GM12878 (cell line): ENCODE results near the gene MGST3. TPM values are rescaled to one million over a fixed set of nuclear protein-coding genes. Genes with fewer than 3 reads are reported as not detected.
"Not testable (repeated sequence)": the region's sequence is repeated elsewhere in the genome, so short reads cannot be mapped to it uniquely, and the experiment has no call there.

Experiments
- ATAC-seq: fragments of 200-7000 bp; cut with Tn5 transposase; 3 replicates; pipeline ENCODE4 v1.9.1; 2020; ENCODE audit warnings: mild to moderate bottlenecking, moderate library complexity
- BruUV-seq: library from RNA; stranded (reverse); fragments of 400-500 nt; replicated peaks from 2 replicates; lab custom pipeline; 2021; lab: Mats Ljungman, UMichigan
- CTCF ChIA-PET: fragments of 300-600 bp; sonication (Branson Sonifier 250); formaldehyde crosslinking; extraction: SDS; loops from one replicate; lab custom pipeline; 2021; ENCODE audit warnings: inconsistent platforms; lab: Yijun Ruan, JAX
- POLR2A ChIA-PET: fragments of 350-600 bp; formaldehyde crosslinking; extraction: SDS; loops from one replicate; lab custom pipeline; 2021; ENCODE audit warnings: inconsistent platforms; lab: Charles Lee
- RAD21 ChIA-PET: fragments of 300-600 bp; sonication (Branson Sonifier 250); formaldehyde crosslinking; loops from one replicate; lab custom pipeline; 2023; ENCODE audit warnings: antibody characterized with exemption; ENCODE audit not compliant: unreplicated experiment; lab: Charles Lee
- SMC1A ChIA-PET: fragments of 300-600 bp; sonication (Branson Sonifier 250); formaldehyde crosslinking; loops from one replicate; lab custom pipeline; 2023; ENCODE audit not compliant: unreplicated experiment, uncharacterized antibody; lab: Charles Lee
- DNase-seq: peaks from one replicate; pipeline ENCODE4 v3.0.0-alpha.2; 2011; ENCODE audit warnings: low read depth, low spot score
- FAIRE-seq: peaks from 3 replicates; lab custom pipeline; 2011; peaks lifted over from hg19 to GRCh38; lab: Jason Lieb, UNC
- H2AFZ ChIP-seq: 2 replicates; pipeline ENCODE4 v1.6.0; 2011; ENCODE audit warnings: low read depth, low read length, control low read depth; ENCODE audit not compliant: control insufficient read depth
- H3K27ac ChIP-seq: 2 replicates; pipeline ENCODE4 v1.5.1; 2011; ENCODE audit warnings: control low read depth; ENCODE audit not compliant: control insufficient read depth, insufficient read depth
- H3K27me3 ChIP-seq, 2 experiments: replicated peaks in 1 of 2; 2 replicates each; pipeline versions ENCODE4 v1.6.0 to v1.6.1; 2011; ENCODE audit warnings: low read length in 1 of 2; ENCODE audit not compliant: control insufficient read depth in 2 of 2, insufficient read depth in 2 of 2
- H3K36me3 ChIP-seq, 2 experiments: 2 replicates each; pipeline ENCODE4 v1.5.1; 2011; ENCODE audit warnings: low read length in 1 of 2; ENCODE audit not compliant: control insufficient read depth in 2 of 2, insufficient read depth in 2 of 2
- H3K4me1 ChIP-seq: 2 replicates; pipeline ENCODE4 v1.6.1; 2011; ENCODE audit warnings: mild to moderate bottlenecking, low read length, moderate library complexity, mixed read lengths; ENCODE audit not compliant: control insufficient read depth, insufficient read depth
- H3K4me2 ChIP-seq: 2 replicates; pipeline ENCODE4 v1.6.0; 2011; ENCODE audit warnings: control low read depth; ENCODE audit not compliant: control insufficient read depth, insufficient read depth
- H3K4me3 ChIP-seq: fragments of 200-600 bp; sonication (generic); 2 replicates; pipeline ENCODE4 v1.5.1; 2016
- H3K79me2 ChIP-seq: 2 replicates; pipeline ENCODE4 v1.6.0; 2011; ENCODE audit warnings: low read length; ENCODE audit not compliant: control insufficient read depth, insufficient read depth
- H3K9ac ChIP-seq: 2 replicates; pipeline ENCODE4 v1.8.0; 2011; ENCODE audit warnings: low read length, control low read depth, mixed read lengths; ENCODE audit not compliant: control insufficient read depth, insufficient read depth
- H3K9me3 ChIP-seq: replicated peaks from 3 replicates; pipeline ENCODE4 v1.5.1; 2011; ENCODE audit warnings: mild to moderate bottlenecking, low read length; ENCODE audit not compliant: control insufficient read depth, insufficient read depth
- H4K20me1 ChIP-seq: 2 replicates; pipeline ENCODE4 v1.6.0; 2011; ENCODE audit not compliant: control insufficient read depth, insufficient read depth
- SMAD1 ChIP-seq: fragments of 450-650 bp; IDR thresholded peaks from 2 replicates; pipeline ENCODE4 v1.6.1; 2018; ENCODE audit warnings: mild to moderate bottlenecking, low read depth; ENCODE audit not compliant: partially characterized antibody
- WGBS: methylation state at CpG from one replicate; pipeline ENCODE4 v1.1.6; 2016; ENCODE audit warnings: low lambda C conversion rate; ENCODE audit not compliant: insufficient replicate concordance, insufficient coverage; ENCODE audit errors: missing lambda C conversion rate; 5-methylcytosine and 5-hydroxymethylcytosine counted together
- in situ Hi-C: fragments of 300-500 bp; cut with MboI; formaldehyde crosslinking; loops from 9 replicates; pipeline ENCODE4 v1.14.3; 2018; ENCODE audit warnings: mixed read lengths
- intact Hi-C: fragments of 100-400 bp; cut with micrococcal nuclease; formaldehyde crosslinking; loops from one replicate; pipeline ENCODE4 v1.14.2; 2022; ENCODE audit not compliant: unreplicated experiment
- polyA plus RNA-seq, 11 experiments: library from polyadenylated mRNA; depleted of rRNA in 4 of 11; unstranded in 6 of 11; stranded (reverse) in 5 of 11; fragments of >200 nt; fragmentation: Nextera tagmentation in 4 of 11; fragmentation: Illumina TruSeq in 1 of 11; extraction: Ambion mirVana in 4 of 11; extraction: Trizol in 1 of 11; gene quantifications; 1 replicate in 1 of 11; 2 replicates in 10 of 11; pipeline versions ENCODE4 v1.2.1 to v1.2.3, GENCODE V29; 2011 to 2016; ENCODE audit warnings: inconsistent platforms in 2 of 11, missing spikeins in 2 of 11, low read depth in 1 of 11
- total RNA-seq, 4 experiments: library from RNA; depleted of rRNA in 3 of 4; stranded (reverse); fragments of >200 nt in 3 of 4; fragmentation: Illumina TruSeq in 1 of 4; extraction: Trizol in 1 of 4; gene quantifications; 2 replicates each; pipeline versions ENCODE4 v1.2.1 to v1.2.3, GENCODE V29; 2013 to 2021

The MGST3 gene
- total and polyA plus RNA-seq, 10 of the 15 experiments (the other 5 are each of a cell fraction or from before 2014, with no cell fraction given): 37.3 to 145 (median 68.8) TPM

- no TSS peak for BruUV-seq
Observed at GRCh38 chr1:165637427-165637826, 6.4 kb downstream of the MGST3 start.

GRCh38 chr1:165638211-165638610, 7.2 kb downstream of the MGST3 start:
- H3K9me3 ChIP-seq, RAD21 ChIA-PET, BruUV-seq, intact Hi-C loops, POLR2A ChIA-PET, H3K4me2 ChIP-seq, H3K36me3 ChIP-seq, H3K27me3 ChIP-seq, FAIRE-seq, DNase-seq, H2AFZ ChIP-seq, ATAC-seq, in situ Hi-C loops, H3K79me2 ChIP-seq, H3K9ac ChIP-seq, H4K20me1 ChIP-seq, H3K4me3 ChIP-seq, H3K27ac ChIP-seq: not testable (repeated sequence)
- SMC1A ChIA-PET: interaction anchor here (1.5 kb wide), 1 partner anchor 59 kb away, joined by 4 read pairs; no protein-coding TSS in a partner anchor
- CTCF ChIA-PET: interaction anchor here (1.1 kb wide), 1 partner anchor 46 kb away, joined by 3 read pairs; no protein-coding TSS in a partner anchor
- WGBS: 95% methylated on average over 7 of the region's 7 CpGs
- peaks cover 30% of the 10 kb centered on the region for H3K4me1 ChIP-seq

More at GRCh38 chr1:165637427-165637826, 6.4 kb downstream of the MGST3 start:
- CTCF ChIA-PET: interaction anchor here (1.1 to 1.4 kb wide), 2 partner anchors 45 to 270 kb away, joined by 3 to 4 read pairs; no protein-coding TSS in a partner anchor
- no peak for DNase-seq
- Histone ChIP-seq H3K27me3 (no peaks in the 10 kb centered on the region), H2AFZ (no peak overlapping the region), H3K4me3 (no peak overlapping the region), H3K4me1 (peaks cover 30% of the 10 kb centered on the region), H3K27ac (no peak overlapping the region), H3K9ac (no peak overlapping the region), H3K4me2 (no peak overlapping the region), H3K9me3 (no peaks in the 10 kb centered on the region), H4K20me1 (no peaks in the 10 kb centered on the region)
- in situ Hi-C loops: no loop called here
- POLR2A ChIA-PET: interaction anchor here (0.9 kb wide), 1 partner anchor 118 kb away, joined by 3 read pairs; no protein-coding TSS in a partner anchor
- RAD21 ChIA-PET: no interaction called here
- WGBS: 92% methylated on average over 1 of the region's 1 CpG
- intact Hi-C loops: no loop called here
- no peak for TF ChIP-seq SMAD1
- TF ChIP-seq, all 136 proteins: peak for 0
- ATAC-seq (no peak), FAIRE-seq (no peak)
- SMC1A ChIA-PET: interaction anchor here (1.1 to 1.5 kb wide), 3 partner anchors 10 to 60 kb away, joined by 3 to 5 read pairs (median 4); no protein-coding TSS in a partner anchor
- H3K36me3 ChIP-seq: no peaks in the 10 kb centered on the region
- H3K79me2 ChIP-seq: no peaks in the 10 kb centered on the region; the same call in 1 of the 2 replicates
